H1 (cell line): ENCODE data around the gene HOXD4. TPM values are rescaled to one million over a fixed set of nuclear protein-coding genes. Genes with fewer than 3 reads are reported as not detected.

ENCODE experiments used
- ATF3 ChIP-seq: IDR thresholded peaks from 2 replicates; pipeline ENCODE4 v1.6.1; 2011; ENCODE audit warnings: low read depth, mild to moderate bottlenecking, low read length; ENCODE audit not compliant: insufficient read depth
- CHD1 ChIP-seq: IDR thresholded peaks from 2 replicates; pipeline ENCODE4 v1.6.1; 2012; ENCODE audit warnings: low read depth, low read length, improper control_type of control experiment
- CREB1 ChIP-seq: IDR thresholded peaks from 2 replicates; pipeline ENCODE4 v1.6.1; 2012; ENCODE audit warnings: inconsistent platforms
- GTF2F1 ChIP-seq: IDR thresholded peaks from 2 replicates; pipeline ENCODE4 v1.6.1; 2012; ENCODE audit warnings: low read depth, low read length, improper control_type of control experiment, borderline replicate concordance
- JUN ChIP-seq: IDR thresholded peaks from 2 replicates; pipeline ENCODE4 v1.6.1; 2011; ENCODE audit warnings: low read depth, mild to moderate bottlenecking, improper control_type of control experiment, low read length
- POU5F1 ChIP-seq: IDR thresholded peaks from 2 replicates; pipeline ENCODE4 v1.6.1; 2011; ENCODE audit warnings: low read depth, mild to moderate bottlenecking, low read length, moderate library complexity
- SAP30 ChIP-seq: fragments of 300-600 bp; sonication (generic); IDR thresholded peaks from 2 replicates; pipeline ENCODE4 v1.7.1; 2012; ENCODE audit warnings: low read length, moderate library complexity, mild to moderate bottlenecking, inconsistent platforms; ENCODE audit not compliant: insufficient read depth, insufficient replicate concordance
- SP1 ChIP-seq: IDR thresholded peaks from 2 replicates; pipeline ENCODE4 v1.6.1; 2011; ENCODE audit warnings: low read depth, low read length
- ZNF274 ChIP-seq: IDR thresholded peaks from 2 replicates; pipeline ENCODE4 v1.7.0; 2012; ENCODE audit warnings: low read length, borderline replicate concordance; ENCODE audit errors: extremely low read depth
- polyA plus RNA-seq, 7 experiments: library from polyadenylated mRNA; depleted of rRNA in 3 of 7; stranded (reverse) in 5 of 7; unstranded in 2 of 7; fragments of >200 nt in 5 of 7; fragments of 200-250 nt in 2 of 7; gene quantifications; 1 replicate in 5 of 7; 2 replicates in 1 of 7; 4 replicates in 1 of 7; pipeline versions ENCODE4 v1.2.1 to v1.2.3, GENCODE V29; 2011 to 2013; ENCODE audit warnings: missing spikeins in 2 of 7, mixed read lengths in 2 of 7
- total RNA-seq: library from RNA; stranded (reverse); fragmentation: NEBNext Ultra II Directional; extraction: Animal tissue kit (Norgen Biotek cat#: 25700); gene quantifications from 2 replicates; pipeline ENCODE4 v1.2.1, GENCODE V29; 2021
- TF ChIP-seq, protein P1 (sequence below): fragments of 300-600 bp; sonication (generic); IDR thresholded peaks from 2 replicates; pipeline ENCODE4 v1.7.1; 2012; ENCODE audit warnings: low read length, moderate library complexity, mild to moderate bottlenecking, inconsistent platforms; ENCODE audit not compliant: insufficient replicate concordance

The HOXD4 gene
- total and polyA plus RNA-seq, 2 of the 8 experiments (the other 6 are each of a cell fraction or from before 2014, with no cell fraction given): not detected

DNA sequence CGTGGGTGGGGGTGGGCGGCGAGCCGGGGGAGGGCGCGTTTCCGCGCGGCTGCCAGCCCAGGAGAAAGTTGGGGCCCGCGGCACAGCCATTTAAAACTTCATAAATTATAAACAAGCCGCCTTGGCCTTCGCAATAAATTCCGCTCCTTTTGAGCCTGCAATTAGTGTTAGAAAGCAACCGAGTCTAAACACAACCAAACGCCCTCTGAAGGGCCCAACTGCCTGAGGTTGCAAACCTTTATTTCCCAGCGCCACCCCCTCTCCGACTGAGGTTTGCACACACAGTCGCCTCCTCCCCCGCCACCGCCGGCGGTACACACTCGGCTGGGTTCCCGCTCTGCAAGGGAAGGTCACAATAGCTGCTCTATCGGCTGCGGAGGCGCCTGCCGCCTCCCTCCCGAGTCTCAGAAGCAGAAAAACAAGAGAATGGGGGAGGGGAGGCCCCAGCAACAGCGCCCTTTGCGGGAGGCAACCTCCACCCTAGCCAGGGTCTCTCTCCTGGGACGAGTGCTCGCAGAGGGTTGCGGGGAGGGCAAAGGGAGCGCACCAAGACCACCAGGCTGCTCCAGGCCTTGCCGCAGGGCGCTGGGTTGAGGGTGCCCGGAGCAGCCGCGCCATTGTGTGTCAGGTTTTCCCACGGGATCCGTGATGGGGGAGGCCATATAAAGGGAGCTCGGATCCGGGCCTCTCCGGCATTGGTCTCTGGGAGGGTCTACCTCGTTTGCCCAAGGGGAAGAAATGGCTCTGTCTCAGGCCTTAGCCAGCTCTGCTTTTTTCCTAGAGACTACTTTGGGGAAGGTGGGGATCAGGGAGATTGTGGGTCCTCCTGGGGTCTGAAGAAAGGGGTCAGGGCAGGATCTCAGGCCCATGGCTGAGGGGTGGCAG, 23.7 kb downstream of the HOXD4 start (continued):
- TF ChIP-seq, protein P1, sequence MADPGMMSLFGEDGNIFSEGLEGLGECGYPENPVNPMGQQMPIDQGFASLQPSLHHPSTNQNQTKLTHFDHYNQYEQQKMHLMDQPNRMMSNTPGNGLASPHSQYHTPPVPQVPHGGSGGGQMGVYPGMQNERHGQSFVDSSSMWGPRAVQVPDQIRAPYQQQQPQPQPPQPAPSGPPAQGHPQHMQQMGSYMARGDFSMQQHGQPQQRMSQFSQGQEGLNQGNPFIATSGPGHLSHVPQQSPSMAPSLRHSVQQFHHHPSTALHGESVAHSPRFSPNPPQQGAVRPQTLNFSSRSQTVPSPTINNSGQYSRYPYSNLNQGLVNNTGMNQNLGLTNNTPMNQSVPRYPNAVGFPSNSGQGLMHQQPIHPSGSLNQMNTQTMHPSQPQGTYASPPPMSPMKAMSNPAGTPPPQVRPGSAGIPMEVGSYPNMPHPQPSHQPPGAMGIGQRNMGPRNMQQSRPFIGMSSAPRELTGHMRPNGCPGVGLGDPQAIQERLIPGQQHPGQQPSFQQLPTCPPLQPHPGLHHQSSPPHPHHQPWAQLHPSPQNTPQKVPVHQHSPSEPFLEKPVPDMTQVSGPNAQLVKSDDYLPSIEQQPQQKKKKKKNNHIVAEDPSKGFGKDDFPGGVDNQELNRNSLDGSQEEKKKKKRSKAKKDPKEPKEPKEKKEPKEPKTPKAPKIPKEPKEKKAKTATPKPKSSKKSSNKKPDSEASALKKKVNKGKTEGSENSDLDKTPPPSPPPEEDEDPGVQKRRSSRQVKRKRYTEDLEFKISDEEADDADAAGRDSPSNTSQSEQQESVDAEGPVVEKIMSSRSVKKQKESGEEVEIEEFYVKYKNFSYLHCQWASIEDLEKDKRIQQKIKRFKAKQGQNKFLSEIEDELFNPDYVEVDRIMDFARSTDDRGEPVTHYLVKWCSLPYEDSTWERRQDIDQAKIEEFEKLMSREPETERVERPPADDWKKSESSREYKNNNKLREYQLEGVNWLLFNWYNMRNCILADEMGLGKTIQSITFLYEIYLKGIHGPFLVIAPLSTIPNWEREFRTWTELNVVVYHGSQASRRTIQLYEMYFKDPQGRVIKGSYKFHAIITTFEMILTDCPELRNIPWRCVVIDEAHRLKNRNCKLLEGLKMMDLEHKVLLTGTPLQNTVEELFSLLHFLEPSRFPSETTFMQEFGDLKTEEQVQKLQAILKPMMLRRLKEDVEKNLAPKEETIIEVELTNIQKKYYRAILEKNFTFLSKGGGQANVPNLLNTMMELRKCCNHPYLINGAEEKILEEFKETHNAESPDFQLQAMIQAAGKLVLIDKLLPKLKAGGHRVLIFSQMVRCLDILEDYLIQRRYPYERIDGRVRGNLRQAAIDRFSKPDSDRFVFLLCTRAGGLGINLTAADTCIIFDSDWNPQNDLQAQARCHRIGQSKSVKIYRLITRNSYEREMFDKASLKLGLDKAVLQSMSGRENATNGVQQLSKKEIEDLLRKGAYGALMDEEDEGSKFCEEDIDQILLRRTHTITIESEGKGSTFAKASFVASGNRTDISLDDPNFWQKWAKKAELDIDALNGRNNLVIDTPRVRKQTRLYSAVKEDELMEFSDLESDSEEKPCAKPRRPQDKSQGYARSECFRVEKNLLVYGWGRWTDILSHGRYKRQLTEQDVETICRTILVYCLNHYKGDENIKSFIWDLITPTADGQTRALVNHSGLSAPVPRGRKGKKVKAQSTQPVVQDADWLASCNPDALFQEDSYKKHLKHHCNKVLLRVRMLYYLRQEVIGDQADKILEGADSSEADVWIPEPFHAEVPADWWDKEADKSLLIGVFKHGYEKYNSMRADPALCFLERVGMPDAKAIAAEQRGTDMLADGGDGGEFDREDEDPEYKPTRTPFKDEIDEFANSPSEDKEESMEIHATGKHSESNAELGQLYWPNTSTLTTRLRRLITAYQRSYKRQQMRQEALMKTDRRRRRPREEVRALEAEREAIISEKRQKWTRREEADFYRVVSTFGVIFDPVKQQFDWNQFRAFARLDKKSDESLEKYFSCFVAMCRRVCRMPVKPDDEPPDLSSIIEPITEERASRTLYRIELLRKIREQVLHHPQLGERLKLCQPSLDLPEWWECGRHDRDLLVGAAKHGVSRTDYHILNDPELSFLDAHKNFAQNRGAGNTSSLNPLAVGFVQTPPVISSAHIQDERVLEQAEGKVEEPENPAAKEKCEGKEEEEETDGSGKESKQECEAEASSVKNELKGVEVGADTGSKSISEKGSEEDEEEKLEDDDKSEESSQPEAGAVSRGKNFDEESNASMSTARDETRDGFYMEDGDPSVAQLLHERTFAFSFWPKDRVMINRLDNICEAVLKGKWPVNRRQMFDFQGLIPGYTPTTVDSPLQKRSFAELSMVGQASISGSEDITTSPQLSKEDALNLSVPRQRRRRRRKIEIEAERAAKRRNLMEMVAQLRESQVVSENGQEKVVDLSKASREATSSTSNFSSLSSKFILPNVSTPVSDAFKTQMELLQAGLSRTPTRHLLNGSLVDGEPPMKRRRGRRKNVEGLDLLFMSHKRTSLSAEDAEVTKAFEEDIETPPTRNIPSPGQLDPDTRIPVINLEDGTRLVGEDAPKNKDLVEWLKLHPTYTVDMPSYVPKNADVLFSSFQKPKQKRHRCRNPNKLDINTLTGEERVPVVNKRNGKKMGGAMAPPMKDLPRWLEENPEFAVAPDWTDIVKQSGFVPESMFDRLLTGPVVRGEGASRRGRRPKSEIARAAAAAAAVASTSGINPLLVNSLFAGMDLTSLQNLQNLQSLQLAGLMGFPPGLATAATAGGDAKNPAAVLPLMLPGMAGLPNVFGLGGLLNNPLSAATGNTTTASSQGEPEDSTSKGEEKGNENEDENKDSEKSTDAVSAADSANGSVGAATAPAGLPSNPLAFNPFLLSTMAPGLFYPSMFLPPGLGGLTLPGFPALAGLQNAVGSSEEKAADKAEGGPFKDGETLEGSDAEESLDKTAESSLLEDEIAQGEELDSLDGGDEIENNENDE: no peak
- TF ChIP-seq SP1 (peak; percentile 63), ZNF274 (no peak), SAP30 (no peak), CHD1 (no peak), CREB1 (no peak), ATF3 (no peak), GTF2F1 (no peak), POU5F1 (no peak), JUN (no peak)
